T47D (cell line): ENCODE data around the gene FAM107B.

Experiments used
- DNase-seq, 2 experiments: peaks; one replicate each; pipeline versions ENCODE4 v3.0.0 to v3.0.0-alpha.2; 2011 to 2012; ENCODE audit warnings: low read depth in 1 of 2, low spot score in 1 of 2
- JUND ChIP-seq: IDR thresholded peaks from 2 replicates; pipeline ENCODE4 v1.6.1; 2012; ENCODE audit warnings: low read depth
- in situ Hi-C: cut with HindIII; loops from 2 replicates; pipeline ENCODE4 v1.10.0; 2016; ENCODE audit warnings: low sequenced_read_pairs, low pct_unique_long_range_greater_than_20kb

Gene FAM107B

GRCh38 chr10:14540611-14541010 is 234.1 kb downstream of the FAM107B start:
- TF ChIP-seq JUND, result no peak
- in situ Hi-C loops, result no loop called here
- DNase-seq, result no peak

- in situ Hi-C loops, result no loop called here
- no peak for DNase-seq
- TF ChIP-seq JUND, result no peak
These were observed 234.6 kb downstream of the FAM107B start for GRCh38 chr10:14540062-14540461.

- no peak for TF ChIP-seq JUND
- no peak for DNase-seq
- in situ Hi-C loops, result no loop called here
These were observed 235.5 kb downstream of the FAM107B start for GRCh38 chr10:14539176-14539575.

- TF ChIP-seq JUND, result no peak
- in situ Hi-C loops, result no loop called here
- peak; percentile 53 to 91 for DNase-seq
These were observed 238.2 kb downstream of the FAM107B start for GRCh38 chr10:14536241-14537213.

GRCh38 chr10:14535457-14536130 is 239.1 kb downstream of the FAM107B start:
- no peak for TF ChIP-seq JUND
- in situ Hi-C loops, result no loop called here
- no peak for DNase-seq

GRCh38 chr10:14534152-14534551 is 240.5 kb downstream of the FAM107B start:
- no peak for DNase-seq
- in situ Hi-C loops, result no loop called here
- no peak for TF ChIP-seq JUND

- in situ Hi-C loops, result no loop called here
- no peak for DNase-seq
- TF ChIP-seq JUND, result no peak
These were observed 241.4 kb downstream of the FAM107B start for GRCh38 chr10:14533295-14533694.

- TF ChIP-seq JUND, result no peak
- DNase-seq, result no peak
- in situ Hi-C loops, result no loop called here
These were observed 242.0 kb downstream of the FAM107B start for GRCh38 chr10:14532473-14533251.

- TF ChIP-seq JUND, result no peak
- in situ Hi-C loops, result no loop called here
These were observed 242.7 kb downstream of the FAM107B start for GRCh38 chr10:14531974-14532373.

GRCh38 chr10:14530465-14530864 is 244.2 kb downstream of the FAM107B start:
- TF ChIP-seq JUND, result no peak
- in situ Hi-C loops, result no loop called here
- no peak for DNase-seq

More at GRCh38 chr10:14531974-14532373, 242.7 kb downstream of the FAM107B start:
- DNase-seq, result no peak

- TF ChIP-seq JUND, result no peak
- in situ Hi-C loops, result no loop called here
- no peak for DNase-seq
These were observed 245.3 kb downstream of the FAM107B start for GRCh38 chr10:14529351-14529750.

- in situ Hi-C loops, result no loop called here
- no peak for DNase-seq
- no peak for TF ChIP-seq JUND
These were observed 246.2 kb downstream of the FAM107B start for GRCh38 chr10:14528450-14528849.
